GM12878 (cell line): ENCODE measurements around the gene RMI2. TPM values are rescaled to one million over a fixed set of nuclear protein-coding genes. Genes with fewer than 3 reads are reported as not detected.

Source experiments
- ATF2 ChIP-seq: IDR thresholded peaks from 2 replicates; pipeline ENCODE4 v1.6.1; 2012; ENCODE audit warnings: low read length, inconsistent platforms
- BACH1 ChIP-seq: fragments of 450-650 bp; IDR thresholded peaks from 2 replicates; pipeline ENCODE4 v1.6.1; 2017; ENCODE audit warnings: mild to moderate bottlenecking, borderline replicate concordance
- BCL11A ChIP-seq: IDR thresholded peaks from 2 replicates; pipeline ENCODE4 v1.6.1; 2011; ENCODE audit warnings: low read depth, low read length
- BCLAF1 ChIP-seq: fragments of 450-650 bp; IDR thresholded peaks from 2 replicates; pipeline ENCODE4 v1.6.1; 2017; ENCODE audit warnings: antibody characterized with exemption, mild to moderate bottlenecking, moderate library complexity
- BHLHE40 ChIP-seq, 2 experiments: fragments of 450-650 bp in 1 of 2; IDR thresholded peaks; 2 replicates each; pipeline ENCODE4 v1.6.1; 2011 to 2017; ENCODE audit warnings: low read depth in 2 of 2, borderline replicate concordance in 1 of 2, improper control_type of control experiment in 1 of 2, low read length in 1 of 2, mild to moderate bottlenecking in 1 of 2
- DPF2 ChIP-seq: fragments of 450-650 bp; IDR thresholded peaks from 2 replicates; pipeline ENCODE4 v1.6.1; 2017; ENCODE audit warnings: mild to moderate bottlenecking
- IKZF1 ChIP-seq: fragments of 450-650 bp; conservative IDR thresholded peaks from 2 replicates; pipeline ENCODE4 v1.6.1; 2017; ENCODE audit warnings: antibody characterized with exemption, mild to moderate bottlenecking
- MXI1 ChIP-seq: fragments of 150-350 bp; IDR thresholded peaks from 2 replicates; pipeline ENCODE4 v1.6.1; 2011; ENCODE audit warnings: low read depth, mild to moderate bottlenecking, inconsistent platforms, low read length, improper control_type of control experiment
- NFYB ChIP-seq: IDR thresholded peaks from 2 replicates; pipeline ENCODE4 v1.6.1; 2011; ENCODE audit warnings: low read depth, mild to moderate bottlenecking, low read length, improper control_type of control experiment, moderate library complexity; ENCODE audit not compliant: insufficient read depth
- POU2F2 ChIP-seq: IDR thresholded peaks from 3 replicates; pipeline ENCODE4 v1.6.1; 2011; ENCODE audit warnings: low read depth, mild to moderate bottlenecking, low read length, borderline replicate concordance
- RAD21 ChIP-seq: IDR thresholded peaks from 2 replicates; pipeline ENCODE4 v1.6.1; 2011; ENCODE audit warnings: mild to moderate bottlenecking, low read depth, low read length, moderate library complexity; ENCODE audit not compliant: insufficient read depth
- RBBP5 ChIP-seq: fragments of 200-600 bp; sonication (generic); conservative IDR thresholded peaks from 2 replicates; pipeline ENCODE4 v1.6.1; 2016
- ZBED1 ChIP-seq: IDR thresholded peaks from 2 replicates; pipeline ENCODE4 v1.6.1; 2016; ENCODE audit warnings: borderline replicate concordance
- ZNF687 ChIP-seq: fragments of 450-650 bp; IDR thresholded peaks from 2 replicates; pipeline ENCODE4 v1.6.1; 2017; ENCODE audit warnings: mild to moderate bottlenecking, moderate library complexity
- polyA plus RNA-seq, 11 experiments: library from polyadenylated mRNA; depleted of rRNA in 4 of 11; unstranded in 6 of 11; stranded (reverse) in 5 of 11; fragments of >200 nt; fragmentation: Nextera tagmentation in 4 of 11; fragmentation: Illumina TruSeq in 1 of 11; extraction: Ambion mirVana in 4 of 11; extraction: Trizol in 1 of 11; gene quantifications; 1 replicate in 1 of 11; 2 replicates in 10 of 11; pipeline versions ENCODE4 v1.2.1 to v1.2.3, GENCODE V29; 2011 to 2016; ENCODE audit warnings: inconsistent platforms in 2 of 11, missing spikeins in 2 of 11, low read depth in 1 of 11
- total RNA-seq, 4 experiments: library from RNA; depleted of rRNA in 3 of 4; stranded (reverse); fragments of >200 nt in 3 of 4; fragmentation: Illumina TruSeq in 1 of 4; extraction: Trizol in 1 of 4; gene quantifications; 2 replicates each; pipeline versions ENCODE4 v1.2.1 to v1.2.3, GENCODE V29; 2013 to 2021
- TF ChIP-seq, protein P1 (sequence below): IDR thresholded peaks from 2 replicates; pipeline ENCODE4 v1.6.1; 2012; ENCODE audit warnings: improper control_type of control experiment, low read depth, low read length; ENCODE audit not compliant: insufficient replicate concordance

RMI2 gene
- total and polyA plus RNA-seq, 10 of the 15 experiments (the other 5 are each of a cell fraction or from before 2014, with no cell fraction given), result 9.6 to 68.8 (median 32.1) TPM

DNA sequence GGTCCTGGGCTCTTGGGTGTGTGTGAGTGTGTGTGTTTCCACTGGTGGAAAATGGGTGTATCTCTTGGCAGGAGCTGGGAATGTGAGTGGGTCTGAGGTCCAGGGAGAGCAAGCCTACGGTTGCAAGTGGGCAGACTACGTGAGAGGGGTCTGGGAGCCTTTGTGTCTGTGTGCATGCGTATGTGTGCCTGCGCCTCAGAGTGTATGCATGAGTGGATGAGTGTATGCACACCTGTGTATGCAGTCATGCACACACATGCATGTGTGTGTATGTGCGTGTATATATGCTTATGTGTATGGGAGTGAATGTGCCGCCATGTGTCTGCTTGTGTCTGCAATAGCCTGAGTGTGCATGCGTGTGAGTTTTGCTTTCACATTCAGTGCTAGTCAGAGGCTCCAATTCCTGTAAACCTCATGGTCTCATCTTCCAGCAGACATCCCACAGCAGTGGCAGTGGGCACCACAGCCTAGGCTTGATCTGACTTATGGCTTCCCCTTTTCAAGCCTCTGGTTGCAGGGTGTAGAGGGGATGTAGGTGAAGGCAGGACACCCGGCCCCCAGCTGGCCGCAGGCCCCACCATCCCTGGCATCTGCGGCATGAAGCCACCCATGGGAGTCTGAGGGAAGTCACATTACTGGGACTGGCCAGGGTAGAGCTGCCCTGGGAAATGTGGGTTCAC lies 19.7 kb upstream of the RMI2 start (continued):
- TF ChIP-seq DPF2 (peak; percentile 43; the same call in 1 of the 2 replicates), RBBP5 (no peak), ATF2 (0 out of 2 replicates have a peak, but pooled peaks have one; percentile 22), BCLAF1 (no peak), BACH1 (0 out of 2 replicates have a peak, but pooled peaks have one; percentile 15), NFYB (no peak), MXI1 (peak; percentile 39; the same call in 1 of the 2 replicates), ZNF687 (peak; percentile 51; the same call in 1 of the 2 replicates), BHLHE40 (IDR thresholded peaks at IDR 0.05; ENCODE audit: borderline replicate concordance in 1 of 2, low read depth in 2 of 2, low read length in 1 of 2) (peak; percentile 17 to 53; a peak in 1 of 4 replicates), ZBED1 (peak; percentile 25; the same call in 1 of the 2 replicates), IKZF1 (peak; percentile 78), RAD21 (no peak), BCL11A (0 out of 2 replicates have a peak, but pooled peaks have one; percentile 34), POU2F2 (peak; percentile 12; the same call in 1 of the 3 replicates)
- TF ChIP-seq, protein P1, sequence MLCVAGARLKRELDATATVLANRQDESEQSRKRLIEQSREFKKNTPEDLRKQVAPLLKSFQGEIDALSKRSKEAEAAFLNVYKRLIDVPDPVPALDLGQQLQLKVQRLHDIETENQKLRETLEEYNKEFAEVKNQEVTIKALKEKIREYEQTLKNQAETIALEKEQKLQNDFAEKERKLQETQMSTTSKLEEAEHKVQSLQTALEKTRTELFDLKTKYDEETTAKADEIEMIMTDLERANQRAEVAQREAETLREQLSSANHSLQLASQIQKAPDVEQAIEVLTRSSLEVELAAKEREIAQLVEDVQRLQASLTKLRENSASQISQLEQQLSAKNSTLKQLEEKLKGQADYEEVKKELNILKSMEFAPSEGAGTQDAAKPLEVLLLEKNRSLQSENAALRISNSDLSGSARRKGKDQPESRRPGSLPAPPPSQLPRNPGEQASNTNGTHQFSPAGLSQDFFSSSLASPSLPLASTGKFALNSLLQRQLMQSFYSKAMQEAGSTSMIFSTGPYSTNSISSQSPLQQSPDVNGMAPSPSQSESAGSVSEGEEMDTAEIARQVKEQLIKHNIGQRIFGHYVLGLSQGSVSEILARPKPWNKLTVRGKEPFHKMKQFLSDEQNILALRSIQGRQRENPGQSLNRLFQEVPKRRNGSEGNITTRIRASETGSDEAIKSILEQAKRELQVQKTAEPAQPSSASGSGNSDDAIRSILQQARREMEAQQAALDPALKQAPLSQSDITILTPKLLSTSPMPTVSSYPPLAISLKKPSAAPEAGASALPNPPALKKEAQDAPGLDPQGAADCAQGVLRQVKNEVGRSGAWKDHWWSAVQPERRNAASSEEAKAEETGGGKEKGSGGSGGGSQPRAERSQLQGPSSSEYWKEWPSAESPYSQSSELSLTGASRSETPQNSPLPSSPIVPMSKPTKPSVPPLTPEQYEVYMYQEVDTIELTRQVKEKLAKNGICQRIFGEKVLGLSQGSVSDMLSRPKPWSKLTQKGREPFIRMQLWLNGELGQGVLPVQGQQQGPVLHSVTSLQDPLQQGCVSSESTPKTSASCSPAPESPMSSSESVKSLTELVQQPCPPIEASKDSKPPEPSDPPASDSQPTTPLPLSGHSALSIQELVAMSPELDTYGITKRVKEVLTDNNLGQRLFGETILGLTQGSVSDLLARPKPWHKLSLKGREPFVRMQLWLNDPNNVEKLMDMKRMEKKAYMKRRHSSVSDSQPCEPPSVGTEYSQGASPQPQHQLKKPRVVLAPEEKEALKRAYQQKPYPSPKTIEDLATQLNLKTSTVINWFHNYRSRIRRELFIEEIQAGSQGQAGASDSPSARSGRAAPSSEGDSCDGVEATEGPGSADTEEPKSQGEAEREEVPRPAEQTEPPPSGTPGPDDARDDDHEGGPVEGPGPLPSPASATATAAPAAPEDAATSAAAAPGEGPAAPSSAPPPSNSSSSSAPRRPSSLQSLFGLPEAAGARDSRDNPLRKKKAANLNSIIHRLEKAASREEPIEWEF, result peak; percentile 33
